Peyer's patch (tissue), 4 donors: ENCODE results near the gene DCLK1.

Experiments used
- CTCF ChIP-seq, 6 experiments: fragments of 450-650 bp in 4 of 6; fragments of 200-600 bp in 2 of 6; sonication (generic) in 1 of 6; IDR thresholded peaks; one replicate each; pipeline ENCODE4 v1.5.1; 2017 to 2019; ENCODE audit warnings: antibody characterized with exemption in 6 of 6, mild to moderate bottlenecking in 3 of 6, moderate library complexity in 1 of 6
- POLR2A ChIP-seq, 2 donors: fragments of 450-650 bp; IDR thresholded peaks; one replicate each; pipeline ENCODE4 v1.5.1; 2017; ENCODE audit warnings: antibody characterized with exemption in 2 of 2, mild to moderate bottlenecking in 2 of 2, moderate library complexity in 2 of 2

GRCh38 chr13:35765366-35765765 lies 365.8 kb downstream of the DCLK1 start:
- TF ChIP-seq CTCF (IDR thresholded peaks at IDR 0.05) (no peak), POLR2A (IDR thresholded peaks at IDR 0.05) (no peak)
